SK-N-SH (cell line): ENCODE data around the gene CEACAM4. TPM values are rescaled to one million over a fixed set of nuclear protein-coding genes. Genes with fewer than 3 reads are reported as not detected.

Source experiments
- CTCF ChIA-PET: fragments of 300-600, 350-600 bp; formaldehyde crosslinking; extraction: SDS; loops from one replicate; lab custom pipeline; 2021; lab: Yijun Ruan, JAX
- POLR2A ChIA-PET: fragments of 350-600 bp; sonication (Branson Sonifier 250); formaldehyde crosslinking; extraction: SDS; loops from one replicate; lab custom pipeline; 2020; ENCODE audit warnings: antibody characterized with exemption, inconsistent platforms; lab: Yijun Ruan, JAX
- DNase-seq: peaks from one replicate; pipeline ENCODE4 v3.0.0; 2012
- H2AFZ ChIP-seq: fragments of 200-600 bp; sonication (generic); 2 replicates; pipeline ENCODE4 v1.8.1; 2016; ENCODE audit warnings: antibody characterized with exemption, mild to moderate bottlenecking, low read depth
- H3F3A ChIP-seq: fragments of 200-600 bp; sonication (generic); replicated peaks from 2 replicates; pipeline ENCODE3; 2016; ENCODE audit warnings: antibody characterized with exemption, mild to moderate bottlenecking; ENCODE audit not compliant: insufficient read depth
- H3K27ac ChIP-seq, 2 experiments: fragments of 200-500 bp in 1 of 2; fragments of 200-600 bp in 1 of 2; sonication (Bioruptor generic) in 1 of 2; sonication (generic), shearing (Covaris generic) in 1 of 2; 2 replicates each; pipeline versions ENCODE4 v1.5.1 to v1.6.1; 2014 to 2016; ENCODE audit warnings: low read depth in 2 of 2, inconsistent platforms in 1 of 2, low read length in 1 of 2, mild to moderate bottlenecking in 1 of 2, mixed read lengths in 1 of 2
- H3K27me3 ChIP-seq: fragments of 200-600 bp; sonication (generic), shearing (Covaris generic); 2 replicates; pipeline ENCODE4 v1.6.1; 2016; ENCODE audit warnings: mixed run types; ENCODE audit not compliant: insufficient read depth
- H3K36me3 ChIP-seq, 2 experiments: fragments of 200-500 bp in 1 of 2; fragments of 200-600 bp in 1 of 2; sonication (Bioruptor generic) in 1 of 2; sonication (generic) in 1 of 2; replicated peaks in 1 of 2; 2 replicates each; pipeline versions ENCODE3 to v1.5.1; 2014 to 2016; ENCODE audit warnings: low read length in 1 of 2, mild to moderate bottlenecking in 1 of 2; ENCODE audit not compliant: insufficient read depth in 2 of 2, control insufficient read depth in 1 of 2
- H3K4me1 ChIP-seq, 2 experiments: fragments of 200-500 bp in 1 of 2; fragments of 200-600 bp in 1 of 2; sonication (Bioruptor generic) in 1 of 2; sonication (generic), shearing (Covaris generic) in 1 of 2; 2 replicates each; pipeline versions ENCODE4 v1.5.1 to v1.6.1; 2014 to 2016; ENCODE audit warnings: low read depth in 1 of 2, low read length in 1 of 2, mixed run types in 1 of 2; ENCODE audit not compliant: insufficient read depth in 2 of 2, control insufficient read depth in 1 of 2
- H3K4me2 ChIP-seq: fragments of 200-600 bp; sonication (generic), shearing (Covaris generic); 2 replicates; pipeline ENCODE4 v1.6.1; 2017; ENCODE audit warnings: mixed run types
- H3K4me3 ChIP-seq, 2 experiments: fragments of 200-500 bp in 1 of 2; fragments of 200-600 bp in 1 of 2; sonication (Bioruptor generic) in 1 of 2; sonication (generic), shearing (Covaris generic) in 1 of 2; 2 replicates each; pipeline versions ENCODE4 v1.5.1 to v1.8.1; 2014 to 2016; ENCODE audit warnings: low read depth in 2 of 2, inconsistent platforms in 1 of 2, low read length in 1 of 2, mild to moderate bottlenecking in 1 of 2, mixed read lengths in 1 of 2, moderate library complexity in 1 of 2
- H3K79me2 ChIP-seq: fragments of 200-600 bp; sonication (generic); 2 replicates; pipeline ENCODE4 v1.8.1; 2017; ENCODE audit warnings: mild to moderate bottlenecking; ENCODE audit not compliant: insufficient read depth
- H3K9ac ChIP-seq: fragments of 200-600 bp; sonication (generic); 2 replicates; pipeline ENCODE4 v1.6.1; 2017; ENCODE audit warnings: mixed run types
- H3K9me2 ChIP-seq: fragments of 200-600 bp; sonication (generic); 2 replicates; pipeline ENCODE4 v1.6.1; 2017; ENCODE audit warnings: mixed run types
- H3K9me3 ChIP-seq: fragments of 200-600 bp; sonication (generic); 2 replicates; pipeline ENCODE4 v1.6.1; 2017; ENCODE audit warnings: mixed run types, mild to moderate bottlenecking, moderate library complexity
- H4K20me1 ChIP-seq: fragments of 200-600 bp; sonication (generic); 2 replicates; pipeline ENCODE4 v1.6.1; 2017; ENCODE audit warnings: mild to moderate bottlenecking, mixed run types; ENCODE audit not compliant: insufficient read depth
- ELF1 ChIP-seq: IDR thresholded peaks from 2 replicates; pipeline ENCODE4 v1.4.0; 2012
- EZH2phosphoT487 ChIP-seq: fragments of 200-600 bp; sonication (generic); IDR thresholded peaks from 2 replicates; pipeline ENCODE4 v1.6.1; 2017; ENCODE audit warnings: low read depth, mixed run types, mild to moderate bottlenecking, antibody characterized with exemption, moderate library complexity, borderline replicate concordance
- FOSL2 ChIP-seq: IDR thresholded peaks from 2 replicates; pipeline ENCODE4 v1.4.0; 2012; ENCODE audit warnings: low read depth, mild to moderate bottlenecking, moderate library complexity, borderline replicate concordance
- FOXJ3 ChIP-seq: sonication (generic); formaldehyde crosslinking; IDR thresholded peaks from 2 replicates; pipeline ENCODE4 v1.5.1; 2020; ENCODE audit warnings: mild to moderate bottlenecking, missing genetic modification reagents
- FOXM1 ChIP-seq: IDR thresholded peaks from 2 replicates; pipeline ENCODE4 v1.4.0; 2012; ENCODE audit warnings: low read depth, mild to moderate bottlenecking
- GATA2 ChIP-seq: sonication (generic); formaldehyde crosslinking; IDR thresholded peaks from 2 replicates; pipeline ENCODE4 v1.5.0; 2020; ENCODE audit warnings: mild to moderate bottlenecking, missing genetic modification reagents
- IRF3 ChIP-seq: fragments of 150-350 bp; IDR thresholded peaks from 2 replicates; pipeline ENCODE4 v1.6.1; 2016; ENCODE audit warnings: mild to moderate bottlenecking, low read depth, low read length
- JUND ChIP-seq: IDR thresholded peaks from 2 replicates; pipeline ENCODE4 v1.4.0; 2012
- MEF2A ChIP-seq: IDR thresholded peaks from 2 replicates; pipeline ENCODE4 v1.4.0; 2012; ENCODE audit warnings: low read depth, borderline replicate concordance
- NFIC ChIP-seq: IDR thresholded peaks from 2 replicates; pipeline ENCODE4 v1.4.0; 2012; ENCODE audit warnings: borderline replicate concordance
- NRF1 ChIP-seq: IDR thresholded peaks from 2 replicates; pipeline ENCODE4 v1.6.1; 2012; ENCODE audit warnings: low read depth, mild to moderate bottlenecking, low read length
- PBX3 ChIP-seq: IDR thresholded peaks from 2 replicates; pipeline ENCODE4; 2012
- POLR2AphosphoS5 ChIP-seq: IDR thresholded peaks from 2 replicates; pipeline ENCODE4 v1.6.1; 2012; ENCODE audit warnings: low read depth, low read length
- RCOR1 ChIP-seq: fragments of 150-350 bp; IDR thresholded peaks from 2 replicates; pipeline ENCODE4 v1.6.1; 2017; ENCODE audit warnings: antibody characterized with exemption, low read length
- SIN3A ChIP-seq: IDR thresholded peaks from 2 replicates; pipeline ENCODE4 v1.6.1; 2012; ENCODE audit warnings: low read depth, mild to moderate bottlenecking, low read length, moderate library complexity, borderline replicate concordance
- SMC3 ChIP-seq: IDR thresholded peaks from 2 replicates; pipeline ENCODE4 v1.6.1; 2012; ENCODE audit warnings: low read depth, low read length, improper control_type of control experiment
- TAF1 ChIP-seq: IDR thresholded peaks from 2 replicates; pipeline ENCODE4 v1.6.1; 2012; ENCODE audit warnings: low read depth, mild to moderate bottlenecking, low read length, moderate library complexity, borderline replicate concordance
- USF1 ChIP-seq: IDR thresholded peaks from 2 replicates; pipeline ENCODE4 v1.4.0; 2012; ENCODE audit warnings: low read depth, borderline replicate concordance
- USF2 ChIP-seq: fragments of 150-350 bp; IDR thresholded peaks from 2 replicates; pipeline ENCODE4 v1.6.1; 2017; ENCODE audit warnings: antibody characterized with exemption, low read length, low read depth, borderline replicate concordance
- YY1 ChIP-seq: IDR thresholded peaks from 2 replicates; pipeline ENCODE4 v1.4.0; 2012; ENCODE audit warnings: low read depth, mild to moderate bottlenecking
- WGBS: methylation state at CpG from one replicate; pipeline ENCODE4 v1.1.6; 2017; ENCODE audit warnings: low lambda C conversion rate; 5-methylcytosine and 5-hydroxymethylcytosine counted together
- polyA plus RNA-seq, 3 experiments: library from polyadenylated mRNA; depleted of rRNA; stranded (reverse); fragments of >200 nt; gene quantifications; 2 replicates each; pipeline ENCODE4 v1.2.3, GENCODE V29; 2012

The CEACAM4 gene
- polyA plus RNA-seq, 1 of the 3 experiments (the other 2 are of a cell fraction), result not detected

- TF ChIP-seq USF1 (no peak), USF2 (no peak)
Measured at GRCh38 chr19:41626278-41626677, 596 bp downstream of the CEACAM4 start (continued).

GRCh38 chr19:41624937-41625336 is 1.9 kb downstream of the CEACAM4 start:
- Histone ChIP-seq H3F3A (no peaks in the 10 kb centered on the region), H4K20me1 (no peaks in the 10 kb centered on the region), H3K9ac (no peak overlapping the region), H3K4me3 (no peak overlapping the region), H3K9me3 (no peaks in the 10 kb centered on the region), H3K27me3 (peaks cover 9% of the 10 kb centered on the region; the same call in 1 of the 2 replicates), H3K79me2 (no peaks in the 10 kb centered on the region), H3K27ac (no peak overlapping the region), H2AFZ (no peak overlapping the region), H3K4me2 (no peak overlapping the region), H3K4me1 (no peaks in the 10 kb centered on the region), H3K9me2 (no peaks in the 10 kb centered on the region), H3K36me3 (no peaks in the 10 kb centered on the region)
- CTCF ChIA-PET, result no interaction called here
- POLR2A ChIA-PET, result no interaction called here
- no peak for TF ChIP-seq ELF1
- TF ChIP-seq FOXJ3 (CRISPR knock-in tag), result no peak
- no peak for TF ChIP-seq SMC3
- TF ChIP-seq POLR2AphosphoS5, result no peak
- no peak for TF ChIP-seq IRF3
- no peak for TF ChIP-seq FOSL2
- no peak for TF ChIP-seq FOXM1
- no peak for TF ChIP-seq YY1
- TF ChIP-seq TAF1, result no peak
- TF ChIP-seq EZH2phosphoT487, result no peak
- no peak for TF ChIP-seq PBX3
- no peak for TF ChIP-seq USF2
- no peak for TF ChIP-seq SIN3A
- TF ChIP-seq MEF2A, result no peak
- TF ChIP-seq RCOR1, result no peak
- TF ChIP-seq NRF1, result no peak
- TF ChIP-seq GATA2, result no peak
- TF ChIP-seq JUND, result no peak
- TF ChIP-seq NFIC, result no peak
- WGBS, result 0% methylated on average over 1 of the region's 4 CpGs
- no peak for DNase-seq
